Measurements from ENCODE around the gene VAPB.

DNA sequence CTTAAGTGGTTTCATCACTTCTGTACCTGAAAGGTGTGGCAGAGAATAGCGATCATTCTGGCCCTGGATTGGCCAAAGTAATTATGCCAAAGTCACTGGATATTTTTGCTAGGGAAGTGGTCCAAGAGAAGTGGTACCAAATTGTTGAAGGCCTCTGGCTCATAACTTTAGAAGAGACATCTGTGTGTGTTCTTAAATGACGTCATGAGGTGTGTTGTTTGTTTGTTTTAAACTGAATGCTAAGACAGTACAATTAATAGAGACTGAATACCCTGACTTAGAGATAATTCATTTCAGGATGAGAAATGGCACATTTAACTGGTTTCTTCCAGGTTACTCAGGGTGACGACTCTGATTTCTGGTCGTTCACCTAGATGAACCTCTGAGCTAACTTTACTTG, 3.3 kb downstream of the VAPB start:
- TF ChIP-seq POU6F1 (CRISPR knock-in tag; IDR thresholded peaks at IDR 0.05; ENCODE audit: borderline replicate concordance, low read depth), result no peak
- no peak for TF ChIP-seq PATZ1 (CRISPR knock-in tag; IDR thresholded peaks at IDR 0.05; ENCODE audit: borderline replicate concordance)
- TF ChIP-seq PPARA (CRISPR knock-in tag; IDR thresholded peaks at IDR 0.05; ENCODE audit: borderline replicate concordance), result no peak
- TF ChIP-seq ZNF70 (CRISPR knock-in tag; IDR thresholded peaks at IDR 0.05), result no peak
